Body of pancreas (tissue), 4 donors: ENCODE results near the gene RPL38.

ENCODE experiments used
- CTCF ChIP-seq, 7 experiments: fragments of 450-650 bp in 4 of 7; fragments of 200-600 bp in 3 of 7; sonication (generic) in 3 of 7; IDR thresholded peaks; one replicate each; pipeline ENCODE4 v1.5.1; 2016 to 2019; ENCODE audit warnings: antibody characterized with exemption in 7 of 7
- POLR2A ChIP-seq, 3 donors: fragments of 450-650 bp; IDR thresholded peaks; one replicate each; pipeline ENCODE4 v1.6.1; 2016; ENCODE audit warnings: antibody characterized with exemption in 3 of 3, mild to moderate bottlenecking in 2 of 3

GRCh38 chr17:74176546-74177001, 26.9 kb upstream of the RPL38 start:
- TF ChIP-seq CTCF (IDR thresholded peaks at IDR 0.05): peak; percentile 56 to 77 (median 74)
- no peak for TF ChIP-seq POLR2A (IDR thresholded peaks at IDR 0.05)
